DMS 273 treated with DMSO at 0.1 percent for 48 hours (cell line): ENCODE measurements around the gene C7orf25.
A peak's percentile ranks its signal among the peaks of the same experiment; 100 is the strongest.

Source experiments
- DNase-seq: peaks from one replicate; lab custom pipeline; 2025; lab: John Stamatoyannopoulos, UW

C7orf25 gene

DNA sequence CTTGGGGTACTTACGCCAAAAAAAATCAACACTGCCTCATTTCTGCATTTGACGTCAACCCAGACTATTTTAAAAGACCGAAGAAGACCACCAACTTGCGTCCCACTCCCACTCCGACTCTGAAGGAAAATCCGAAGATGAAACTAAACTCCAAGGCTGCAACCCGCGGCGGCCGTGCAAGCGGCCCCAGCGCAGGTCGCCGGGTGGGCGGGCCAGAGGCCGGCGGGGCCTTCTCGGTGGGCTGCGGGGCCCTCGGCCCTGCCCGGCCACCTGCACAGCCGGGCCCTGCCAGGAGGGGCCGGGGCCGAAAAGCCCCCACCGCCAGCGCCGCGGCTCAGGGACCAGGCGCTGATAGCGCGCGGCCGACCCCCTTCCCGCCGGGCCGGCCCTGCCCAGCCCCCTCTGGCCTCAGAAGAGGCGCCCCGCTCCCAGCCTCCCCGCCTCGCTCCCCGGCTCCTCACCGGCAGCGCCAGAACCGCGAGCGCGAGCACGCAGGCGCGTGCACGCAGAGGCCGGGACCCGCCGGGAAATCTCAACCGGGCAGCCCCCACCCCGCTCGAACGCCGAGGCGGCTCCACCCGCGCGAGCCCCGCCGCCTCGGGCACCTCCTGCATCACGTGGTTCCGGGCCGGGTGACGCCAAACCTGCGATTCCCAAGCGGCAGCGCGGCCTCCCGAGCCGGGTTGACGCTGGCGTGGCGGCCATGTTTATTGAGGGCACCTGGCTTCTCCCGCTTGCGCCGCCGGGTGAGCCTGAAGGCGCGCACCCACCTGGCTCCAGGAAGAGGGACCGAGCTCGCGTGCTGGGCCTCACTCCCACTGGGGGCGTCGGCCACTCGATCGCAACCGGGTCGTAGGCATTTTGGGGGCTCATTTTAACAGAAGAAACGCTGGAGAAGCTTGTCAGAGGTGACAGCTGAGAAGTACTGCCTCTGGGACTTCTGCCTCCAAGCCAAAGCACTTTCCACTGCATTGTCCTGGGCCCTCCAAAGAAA, at the start of gene C7orf25:
TSS of gene C7orf25 (minus strand) at position 617 of the 994 bp plus-strand sequence. CDS start 1,170 bp downstream, outside the sequence.
- DNase-seq, result peak; percentile 89

DNA sequence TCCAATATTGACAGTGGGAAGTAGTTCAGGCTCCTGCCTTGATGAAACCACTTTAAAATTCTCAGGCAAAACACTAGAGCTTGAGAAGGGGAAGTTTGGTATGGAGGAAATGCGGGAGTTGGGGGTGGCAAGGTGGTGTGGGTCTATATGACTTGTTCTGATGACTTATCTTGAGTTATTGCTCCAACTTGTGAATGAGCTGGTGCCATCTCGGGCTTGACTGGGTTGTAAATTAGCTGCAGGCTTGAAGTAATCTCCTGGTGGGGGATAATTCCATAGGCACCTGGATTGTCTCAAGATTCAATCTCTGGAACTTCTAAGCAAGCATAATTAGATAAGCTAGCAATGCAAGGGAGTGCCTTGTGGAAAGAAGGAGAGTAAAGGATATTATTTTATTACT, 49.3 kb upstream of the C7orf25 start:
- no peak for DNase-seq

DNA sequence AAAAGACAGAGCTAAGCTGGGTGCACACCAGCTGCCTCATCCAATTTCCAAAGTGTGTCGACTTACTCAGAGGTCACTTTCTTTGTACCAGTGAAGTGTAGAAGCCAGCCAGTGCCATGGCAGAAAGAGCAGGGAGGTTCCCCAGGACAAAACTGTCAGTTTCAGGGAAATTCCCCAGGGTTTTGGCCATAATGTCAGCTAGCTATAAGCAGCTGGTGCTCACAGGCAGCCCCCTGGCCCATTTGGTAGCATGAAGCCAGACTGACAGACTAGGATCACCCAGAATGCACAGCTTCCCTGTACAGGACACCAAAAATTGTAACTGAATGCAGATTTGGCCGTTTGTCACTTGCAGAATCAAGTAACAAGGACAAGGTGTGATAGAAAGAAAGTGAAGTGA, 48.9 kb upstream of the C7orf25 start:
- DNase-seq, result no peak

DNA sequence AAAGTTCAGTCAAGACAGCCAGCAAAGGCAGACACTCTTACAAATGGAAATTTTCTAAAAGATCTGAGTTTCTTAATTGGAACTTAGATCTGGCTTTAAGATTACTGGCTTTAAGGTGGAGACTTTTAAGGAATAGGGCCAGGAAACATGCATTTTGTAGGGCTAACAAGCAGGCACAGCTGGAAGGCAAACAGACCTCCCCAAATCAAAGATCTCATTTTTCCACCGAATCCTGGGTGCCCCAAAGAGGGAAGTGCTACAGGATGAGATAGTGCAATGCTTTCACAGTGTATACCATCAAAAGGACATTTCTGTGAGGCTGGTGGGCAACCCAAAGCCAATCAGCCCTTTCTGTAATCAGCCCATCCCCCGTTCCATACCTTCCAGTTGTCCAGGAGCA, 47.7 kb upstream of the C7orf25 start:
- no peak for DNase-seq

DNA sequence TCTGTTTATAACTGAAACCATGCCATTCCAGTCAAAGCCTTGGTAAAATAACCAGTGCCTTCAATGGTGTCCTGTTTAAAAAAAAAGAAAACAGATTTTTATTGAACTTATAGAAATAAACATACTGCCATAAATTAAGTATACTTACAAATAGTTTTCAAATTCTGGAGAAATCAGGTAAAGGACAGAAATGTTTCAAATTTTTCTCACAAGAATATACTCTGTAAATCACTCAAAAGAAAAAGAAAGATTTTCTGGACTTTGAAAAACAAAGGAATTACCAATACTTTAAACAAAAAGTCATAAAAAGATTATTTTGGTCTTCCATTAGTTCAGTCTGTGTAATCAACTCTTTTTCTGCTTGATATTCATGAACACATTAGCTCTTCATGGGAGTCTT, 44.2 kb upstream of the C7orf25 start:
- DNase-seq, result no peak

DNA sequence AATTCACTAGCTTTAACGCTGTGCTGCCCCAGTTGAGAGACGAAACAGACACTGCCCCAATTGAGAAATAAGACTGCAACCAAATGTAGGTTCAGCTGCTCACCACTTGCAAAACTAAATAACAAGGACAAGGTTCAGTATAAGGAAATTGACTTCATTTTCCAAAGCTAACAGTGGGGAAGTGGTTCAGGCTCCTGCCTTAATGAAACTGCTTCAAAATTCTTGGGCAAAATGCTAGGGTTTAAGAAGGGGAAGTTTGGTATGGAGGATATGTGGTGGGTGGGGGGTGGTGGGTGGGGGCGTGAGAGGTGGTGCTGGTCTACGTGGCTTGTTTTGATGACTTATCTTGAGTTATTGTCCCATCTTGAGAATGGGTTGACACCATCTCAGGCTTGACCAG, 42.1 kb upstream of the C7orf25 start:
- no peak for DNase-seq

DNA sequence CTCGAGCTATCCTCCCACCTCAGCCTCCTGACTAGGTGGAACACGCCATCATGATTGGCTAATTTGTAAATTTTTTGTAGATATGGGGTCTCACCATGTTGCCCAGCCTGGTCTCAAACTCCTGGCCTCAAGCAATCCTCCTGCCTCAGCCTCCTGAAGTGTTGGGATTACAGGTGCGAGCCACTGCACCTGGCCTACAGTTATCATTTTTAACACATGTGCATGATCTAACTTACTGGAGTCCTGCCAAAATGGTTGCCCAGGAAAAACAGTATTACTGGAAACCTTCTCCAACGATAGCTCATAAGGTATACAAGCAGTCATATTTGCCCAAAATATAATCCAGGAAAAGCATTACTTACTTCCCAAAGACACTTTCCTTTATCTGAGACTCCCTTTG, 40.5 kb upstream of the C7orf25 start:
- no peak for DNase-seq

DNA sequence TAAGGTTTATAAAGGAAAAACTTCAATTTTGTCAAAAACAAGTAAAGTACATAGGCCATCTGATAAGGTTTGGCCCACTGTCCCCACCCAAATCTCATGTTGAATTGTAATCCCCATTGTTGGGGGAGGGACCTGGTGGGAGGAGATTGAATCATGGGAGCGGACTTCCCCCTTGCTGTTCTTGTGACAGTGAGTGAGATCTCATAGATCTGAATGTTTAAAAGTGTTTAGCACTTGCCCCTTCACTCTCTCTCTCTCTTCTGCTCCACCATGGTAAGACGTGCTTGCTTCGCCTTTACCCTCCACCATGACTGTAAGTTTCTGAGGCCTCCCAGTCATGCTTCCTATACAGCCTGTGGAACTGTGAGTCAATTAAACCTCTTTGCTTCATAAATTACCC, 38.5 kb upstream of the C7orf25 start:
- DNase-seq, result no peak

DNA sequence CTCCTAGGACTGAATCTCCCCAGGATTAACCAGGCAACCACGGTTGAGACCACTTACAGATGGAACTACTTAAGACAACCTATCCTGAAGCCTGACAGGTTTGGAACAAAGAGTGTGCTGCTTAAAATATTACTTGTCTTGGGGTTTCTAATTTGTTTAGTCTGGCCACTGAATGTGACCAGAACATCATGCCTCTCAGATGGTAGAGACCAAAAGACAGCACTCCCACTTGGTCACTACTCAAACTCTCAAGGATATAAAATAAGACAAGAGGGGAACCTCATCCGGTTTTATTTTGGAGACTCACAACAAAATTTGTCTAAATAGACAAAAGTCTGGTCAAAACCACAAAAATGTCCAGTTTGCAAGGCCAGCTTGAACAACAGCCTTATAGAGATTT, 35.7 kb upstream of the C7orf25 start:
- DNase-seq, result no peak

DNA sequence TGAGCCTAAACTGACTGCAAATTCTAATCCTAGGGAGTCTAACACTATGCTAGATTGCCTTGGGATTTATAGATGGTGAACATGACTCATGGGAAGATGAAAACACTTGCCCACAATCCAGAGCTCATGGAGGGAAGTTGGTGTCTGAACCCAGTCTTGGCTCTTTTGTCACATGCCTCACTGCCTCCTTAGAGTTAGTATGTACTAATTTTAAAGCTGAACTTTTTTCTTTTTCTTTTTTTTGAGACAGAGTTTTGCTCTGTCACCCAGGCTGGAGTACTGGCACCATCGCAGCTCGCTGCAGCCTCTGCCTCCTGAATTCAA, 34.7 kb upstream of the C7orf25 start:
- DNase-seq, result no peak

DNA sequence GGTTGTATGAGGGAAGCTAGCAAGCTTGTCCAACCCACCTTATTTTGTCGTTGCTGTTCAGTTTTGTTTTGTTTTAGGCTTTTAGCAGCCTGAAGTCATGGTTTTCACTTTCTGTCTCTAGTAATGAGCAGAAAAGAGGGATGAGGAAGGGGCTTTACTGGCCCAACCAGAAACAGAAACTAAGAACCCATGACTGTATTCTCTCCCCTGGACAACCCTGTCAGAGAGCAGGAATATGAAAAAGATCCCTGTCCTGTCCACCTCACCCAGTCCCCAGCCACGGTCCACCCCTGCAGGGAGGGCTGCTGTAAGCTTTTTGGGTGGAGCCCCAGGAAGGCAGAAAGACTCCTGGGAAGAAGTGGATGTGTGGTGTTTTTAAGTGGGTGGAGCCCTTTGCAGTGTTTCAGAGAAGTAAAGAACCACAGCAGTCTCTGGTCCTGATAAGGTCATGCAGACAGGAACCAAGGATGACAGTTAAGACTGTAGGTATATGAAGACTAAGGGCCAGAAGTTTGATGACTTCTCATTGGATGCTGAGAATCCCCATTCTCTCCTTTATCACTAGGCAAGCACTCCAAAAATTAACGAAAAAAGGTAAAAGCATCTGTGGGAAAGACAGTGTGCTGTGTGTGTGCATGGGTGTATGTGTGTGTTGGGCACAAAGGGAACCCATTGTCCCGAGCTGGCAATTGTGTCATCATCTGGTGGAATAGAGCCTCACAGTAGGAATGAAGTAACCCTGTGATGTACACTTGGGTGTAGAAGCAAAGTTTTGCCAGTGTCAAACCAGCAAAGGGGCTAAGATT, 34.2 kb upstream of the C7orf25 start:
- no peak for DNase-seq

DNA sequence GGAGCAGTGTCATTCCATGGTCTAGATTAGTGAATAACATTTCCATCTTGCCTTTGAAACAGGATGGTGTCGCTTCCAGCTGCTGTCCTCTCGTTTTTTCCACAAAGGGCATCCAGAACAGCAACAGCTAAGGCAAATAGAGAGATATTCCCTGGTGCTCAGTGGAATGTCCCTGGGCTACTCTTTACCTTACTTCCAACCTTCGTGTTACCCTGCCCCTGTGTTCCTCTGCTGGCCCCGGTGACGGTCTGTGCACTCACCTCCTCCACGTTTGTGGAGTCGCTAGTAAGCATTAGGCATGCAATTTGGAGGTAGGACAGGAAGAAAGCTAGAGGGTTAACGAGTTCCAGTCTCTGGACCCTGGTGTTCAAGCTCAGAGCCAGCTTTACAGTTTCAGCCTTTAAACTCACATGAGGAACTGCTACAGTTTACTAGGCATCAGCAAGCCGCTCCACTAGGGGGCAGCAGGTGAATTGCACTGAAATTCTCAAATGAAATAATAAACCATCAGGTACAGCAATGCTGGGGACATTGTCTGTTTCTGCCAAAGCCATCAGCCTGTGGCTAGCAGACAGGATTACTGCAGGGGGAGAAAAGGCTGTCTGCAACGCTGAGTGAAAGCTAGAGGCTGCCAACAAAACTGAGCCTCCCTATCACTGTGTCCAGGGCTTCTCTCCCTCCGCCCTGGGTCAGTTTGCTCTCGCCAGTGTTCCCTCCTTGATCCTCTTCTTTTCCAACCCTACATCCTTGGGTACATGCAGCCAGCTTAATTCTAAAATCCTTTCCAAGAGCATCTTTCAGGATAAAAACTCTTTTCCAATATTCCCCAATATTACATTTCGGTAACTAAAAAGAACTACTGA, 29.3 kb upstream of the C7orf25 start:
- DNase-seq, result no peak

DNA sequence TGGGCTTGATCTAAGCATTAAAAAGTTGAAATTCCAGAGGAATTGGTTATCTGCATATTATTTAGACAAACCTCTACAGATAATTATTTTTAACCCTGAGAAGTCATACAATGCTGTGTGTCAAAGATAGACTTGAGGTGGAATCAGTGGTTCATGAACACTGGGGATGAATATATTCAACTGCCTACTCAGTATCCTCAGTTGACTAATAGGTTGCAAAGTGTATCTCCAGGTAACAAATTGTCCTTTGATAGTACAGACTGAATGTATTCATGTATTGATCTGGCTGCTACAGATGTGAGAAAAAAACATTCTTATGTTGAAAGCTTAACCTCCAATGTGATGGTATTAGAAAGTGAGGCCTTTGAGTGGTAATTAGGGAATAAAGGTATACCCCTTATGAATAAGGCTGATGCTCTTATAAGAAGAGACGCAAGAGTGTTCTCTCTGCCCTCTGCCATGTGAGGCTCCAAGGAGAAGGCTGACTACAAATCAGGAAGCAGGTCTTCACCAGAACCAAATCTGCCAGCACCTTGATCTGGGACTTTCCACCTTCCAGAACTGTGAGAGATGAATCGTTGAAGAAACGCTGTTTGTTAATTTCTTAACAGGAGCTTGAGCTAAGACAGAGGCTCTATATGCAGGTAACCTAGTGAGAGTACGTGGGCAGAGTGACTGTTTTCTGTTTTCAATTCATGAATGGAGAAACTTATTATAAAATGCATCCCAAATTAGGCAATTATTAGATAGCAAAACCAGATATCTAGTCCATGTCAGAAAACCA, 27.8 kb upstream of the C7orf25 start:
- no peak for DNase-seq

DNA sequence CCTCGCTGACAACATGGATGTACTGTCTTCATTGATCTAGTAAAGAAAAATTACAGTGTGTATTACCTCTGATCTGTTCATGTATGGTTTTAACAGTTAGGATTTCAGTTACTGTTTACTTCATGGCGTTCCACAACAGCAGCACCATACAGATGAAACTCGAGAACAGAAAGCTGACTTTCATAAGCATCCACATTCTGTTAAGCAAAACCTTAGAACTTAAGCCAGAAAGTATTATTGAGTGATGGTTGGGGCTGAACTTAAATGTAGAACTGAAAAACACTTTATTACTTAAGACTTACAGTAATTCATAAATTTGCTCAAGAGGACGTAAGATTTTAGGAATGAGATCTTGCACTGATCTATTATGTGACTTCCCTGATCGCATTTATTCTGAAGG, 24.0 kb upstream of the C7orf25 start:
- no peak for DNase-seq

DNA sequence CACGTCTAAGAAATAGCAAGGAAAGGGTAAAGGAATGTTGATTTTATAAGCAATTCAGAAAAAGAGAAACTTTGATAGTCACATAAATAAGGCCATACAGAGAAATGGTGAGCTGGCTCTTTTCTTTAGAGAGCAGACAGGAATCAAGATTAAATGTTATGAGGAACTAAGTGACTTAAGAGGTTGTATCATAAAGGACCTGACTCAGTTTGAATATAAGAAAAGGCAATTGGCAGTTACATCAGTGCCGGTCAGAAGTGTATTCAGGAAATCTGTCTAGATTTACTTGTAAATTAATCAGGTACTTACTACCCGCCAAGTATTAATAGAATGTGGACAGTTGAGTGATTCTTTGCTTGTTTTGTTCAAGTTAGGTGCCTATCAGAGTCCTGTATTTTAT, 22.4 kb upstream of the C7orf25 start:
- no peak for DNase-seq

DNA sequence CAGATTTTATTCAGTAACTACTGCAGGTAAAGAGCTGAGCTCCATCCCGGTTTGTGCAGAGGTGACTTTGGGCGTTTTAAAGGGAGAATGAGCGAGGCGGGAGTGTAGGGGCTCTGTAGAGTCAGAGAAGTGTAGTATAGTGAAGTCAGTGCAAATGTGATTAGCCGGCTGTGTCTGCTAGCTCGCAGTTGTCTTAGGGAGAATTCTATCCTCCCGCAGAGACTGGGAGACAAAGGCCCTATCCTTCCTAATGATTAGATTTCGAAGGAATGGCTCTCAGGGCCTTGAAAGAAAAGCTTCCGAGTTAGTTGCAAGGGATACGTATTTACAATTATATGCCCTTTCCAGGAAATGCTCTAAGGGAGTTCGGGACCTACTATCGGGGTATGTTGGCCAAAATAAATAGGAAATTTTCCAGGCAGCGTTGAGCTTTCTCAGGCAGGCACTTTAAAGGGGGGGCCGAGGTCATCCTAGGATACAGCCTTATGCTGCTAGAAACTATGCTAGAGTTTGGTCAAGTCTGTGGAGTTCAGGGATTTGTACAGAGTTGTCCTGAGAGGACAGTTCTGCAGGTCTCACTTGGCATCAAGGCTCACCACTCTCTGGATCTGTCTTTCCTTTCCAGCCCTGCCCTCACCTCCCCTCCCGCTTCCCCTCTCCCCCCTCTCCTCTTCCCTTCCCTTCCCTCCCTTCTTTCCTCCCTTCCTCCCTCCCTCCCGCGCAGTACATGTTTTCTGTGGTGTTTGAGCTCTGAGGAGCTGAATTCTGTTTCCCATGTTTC, 21.1 kb upstream of the C7orf25 start:
- no peak for DNase-seq

DNA sequence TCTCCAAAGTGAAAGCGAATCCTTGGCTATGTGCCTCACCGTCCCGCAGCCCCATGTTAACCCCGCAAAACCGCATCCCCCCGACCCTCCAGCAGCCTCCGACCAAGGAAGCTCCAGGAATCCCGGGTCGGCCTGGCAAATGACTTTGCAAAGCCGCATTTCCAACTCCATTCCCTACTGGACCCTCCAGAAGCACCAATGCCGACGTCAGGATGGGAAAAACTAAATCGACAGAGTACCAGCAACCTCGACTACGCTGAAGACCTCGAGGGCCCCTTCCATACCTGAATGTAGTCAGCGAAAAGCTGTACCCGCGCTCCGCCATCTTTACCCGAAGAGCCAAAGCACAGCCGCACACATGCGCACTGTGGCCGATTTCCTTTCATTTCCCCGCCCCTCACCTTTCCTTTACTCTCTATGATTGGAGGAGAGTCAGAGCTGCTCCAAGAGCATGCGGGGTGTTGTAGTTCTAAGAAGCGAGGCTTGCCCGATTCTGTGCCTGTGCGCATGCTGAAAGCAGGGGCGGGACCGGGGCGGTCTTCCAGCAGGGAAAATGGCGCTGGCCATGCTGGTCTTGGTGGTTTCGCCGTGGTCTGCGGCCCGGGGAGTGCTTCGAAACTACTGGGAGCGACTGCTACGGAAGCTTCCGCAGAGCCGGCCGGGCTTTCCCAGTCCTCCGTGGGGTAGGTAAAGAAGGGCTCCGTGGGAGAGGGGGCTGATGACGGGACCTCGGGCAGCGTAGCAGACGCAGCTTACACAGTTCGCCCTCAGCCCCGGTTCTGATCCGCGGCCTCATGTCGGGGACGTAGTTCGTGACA, 20.2 kb upstream of the C7orf25 start, which contains the start of the genes MRPL32 and PSMA2:
TSS of gene MRPL32 (plus strand) at position 543 of the 818 bp plus-strand sequence. CDS start at position 554, 11 bp downstream.
TSS of gene PSMA2 (minus strand) at position 341 of the 818 bp plus-strand sequence. CDS start at position 325, 16 bp downstream.
- DNase-seq, result peak; percentile 99

DNA sequence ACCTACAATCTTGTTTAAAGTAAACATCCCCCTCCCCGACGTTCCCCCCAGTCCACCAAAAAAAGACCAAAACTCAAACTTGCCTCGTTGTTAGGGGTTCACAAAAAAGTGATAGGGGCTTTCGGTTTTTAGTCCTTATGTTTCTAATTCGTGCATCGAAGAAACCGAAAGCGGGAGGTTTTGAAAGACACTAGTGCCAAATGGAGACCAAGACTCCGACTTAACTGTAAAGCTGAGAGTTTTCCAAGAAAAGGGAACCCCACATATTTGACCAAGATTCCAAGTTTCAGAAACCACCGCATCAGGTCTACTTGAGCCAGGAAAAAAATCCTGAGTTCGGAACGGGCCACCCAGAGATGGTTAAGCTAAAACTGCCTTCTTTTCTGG, 19.6 kb upstream of the C7orf25 start:
- DNase-seq, result no peak

DNA sequence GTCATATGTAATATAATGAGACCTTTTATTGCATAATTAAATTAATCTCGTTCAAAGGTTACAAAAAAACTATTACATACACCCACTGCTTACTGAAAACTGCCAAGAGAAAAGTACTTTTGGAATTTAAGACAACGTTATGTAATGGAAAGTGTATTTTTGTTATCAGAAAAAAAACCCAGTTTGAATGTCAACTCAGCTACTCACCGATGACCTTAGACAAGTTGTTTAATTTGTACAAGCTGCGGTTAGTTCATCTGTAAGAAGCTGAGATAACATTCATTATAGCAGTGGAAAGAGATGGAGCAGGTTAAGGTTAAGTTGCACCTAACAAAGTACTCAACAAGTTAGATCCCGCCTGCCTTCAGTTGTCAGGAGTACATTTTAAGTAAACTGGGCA, 19.0 kb upstream of the C7orf25 start:
- DNase-seq, result no peak
